ENCODE data around the gene DERL2.

The DERL2 gene

GRCh38 chr17:5502552-5502951 lies 16.6 kb upstream of the DERL2 start:
- no peak for DNase-seq

GRCh38 chr17:5501685-5502084 lies 15.7 kb upstream of the DERL2 start:
- DNase-seq: no peak

- DNase-seq: peak; percentile 84
Measured at GRCh38 chr17:5500589-5501391, 14.8 kb upstream of the DERL2 start.

GRCh38 chr17:5500247-5500588 lies 14.2 kb upstream of the DERL2 start:
- no peak for DNase-seq

GRCh38 chr17:5499476-5500231 lies 13.7 kb upstream of the DERL2 start:
- peak; percentile 71 for DNase-seq

GRCh38 chr17:5492970-5493369 lies 7.0 kb upstream of the DERL2 start:
- DNase-seq: no peak

- no peak for DNase-seq
Measured at GRCh38 chr17:5488752-5489151, 2.8 kb upstream of the DERL2 start.

- DNase-seq: peak; percentile 96
Measured at GRCh38 chr17:5486206-5487124, 487 bp upstream of the DERL2 start, which contains the start of gene MIS12. Gene MIS12 (plus strand): TSS chr17:5486566. CDS start chr17:5488863, 2,297 bp downstream.

GRCh38 chr17:5481451-5481850 lies 4.5 kb downstream of the DERL2 start:
- DNase-seq: no peak

- no peak for DNase-seq
Measured at GRCh38 chr17:5480962-5481361, 5.0 kb downstream of the DERL2 start.

- DNase-seq: no peak
Measured at GRCh38 chr17:5478992-5479391, 7.0 kb downstream of the DERL2 start.

- no peak for DNase-seq
Measured at GRCh38 chr17:5473906-5474305, 12.1 kb downstream of the DERL2 start.

- DNase-seq: no peak
Measured at GRCh38 chr17:5472511-5472910, 13.5 kb downstream of the DERL2 start.

GRCh38 chr17:5468075-5468473 lies 17.9 kb downstream of the DERL2 start:
- no peak for DNase-seq

- DNase-seq: no peak
Measured at GRCh38 chr17:5467416-5467815, 18.6 kb downstream of the DERL2 start.

- no peak for DNase-seq
Measured at GRCh38 chr17:5466295-5466694, 19.7 kb downstream of the DERL2 start.

- no peak for DNase-seq
Measured at GRCh38 chr17:5464717-5465507, 21.1 kb downstream of the DERL2 start.

- no peak for DNase-seq
Measured at GRCh38 chr17:5446786-5447185, 39.2 kb downstream of the DERL2 start.

GRCh38 chr17:5444209-5444608 lies 41.8 kb downstream of the DERL2 start:
- no peak for DNase-seq

GRCh38 chr17:5443728-5444127 lies 42.2 kb downstream of the DERL2 start:
- DNase-seq: no peak

GRCh38 chr17:5439446-5439764 lies 46.6 kb downstream of the DERL2 start:
- no peak for DNase-seq
